ENCODE data around the gene ARHGAP8. TPM values are rescaled to one million over a fixed set of nuclear protein-coding genes. Genes with fewer than 3 reads are reported as not detected.

Gene ARHGAP8
- total RNA-seq = 8.2 TPM
- long read RNA-seq, partial matches to known transcripts = 0 of 10 reads
- long read RNA-seq, other reads (novel, unspliced or antisense) = 9 of 10 reads

DNA sequence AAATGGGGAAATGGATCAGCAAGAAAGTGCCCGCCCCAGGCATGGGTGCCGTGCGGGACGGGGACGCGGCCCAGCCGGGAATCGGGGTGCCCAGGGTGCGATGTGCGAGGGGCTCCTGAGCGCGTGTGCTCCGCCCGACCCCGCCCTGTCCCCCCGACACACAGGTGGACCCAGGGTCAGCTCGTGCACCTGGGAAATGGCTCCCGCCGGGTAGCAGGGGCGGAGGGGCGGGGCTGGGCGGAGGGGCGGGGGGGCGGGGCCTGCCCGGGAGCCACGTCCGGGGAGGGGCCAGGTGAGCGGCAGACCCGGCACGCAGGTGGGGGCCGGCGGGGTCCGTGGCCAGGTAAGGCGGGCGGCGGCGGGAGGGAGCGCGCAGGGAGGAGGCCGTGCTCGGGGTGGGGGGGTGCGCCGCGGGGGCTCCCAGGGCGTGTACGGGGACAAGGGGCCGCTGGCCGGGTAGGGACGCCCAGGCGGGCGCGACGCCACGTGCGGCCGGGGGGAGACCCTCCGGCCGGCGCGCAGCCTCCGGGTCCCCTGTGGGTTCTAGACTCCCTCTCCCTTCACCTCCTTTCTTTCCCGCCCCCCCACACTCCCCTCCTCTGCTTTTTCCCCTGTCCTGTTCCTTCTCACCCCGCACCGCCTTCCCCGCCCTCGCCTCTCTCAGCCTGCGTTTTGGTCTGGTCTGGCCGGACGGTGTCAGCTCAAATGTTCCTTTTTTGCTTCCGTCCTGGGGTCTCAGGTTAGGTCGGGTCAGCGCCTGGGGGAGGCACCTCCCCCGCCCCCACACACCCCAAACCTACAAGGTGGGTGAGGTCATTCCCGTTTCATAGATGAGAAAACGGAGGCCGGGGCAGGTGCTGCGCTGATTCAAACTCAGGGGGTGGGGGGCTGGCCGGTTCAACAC lies at the start of gene ARHGAP8:
Gene ARHGAP8, plus strand, starts transcription at position 291 of the 904 bp plus-strand sequence. CDS start 33,953 bp downstream, outside the sequence.
- no peak for DNase-seq (ENCODE audit: low spot score)

DNA sequence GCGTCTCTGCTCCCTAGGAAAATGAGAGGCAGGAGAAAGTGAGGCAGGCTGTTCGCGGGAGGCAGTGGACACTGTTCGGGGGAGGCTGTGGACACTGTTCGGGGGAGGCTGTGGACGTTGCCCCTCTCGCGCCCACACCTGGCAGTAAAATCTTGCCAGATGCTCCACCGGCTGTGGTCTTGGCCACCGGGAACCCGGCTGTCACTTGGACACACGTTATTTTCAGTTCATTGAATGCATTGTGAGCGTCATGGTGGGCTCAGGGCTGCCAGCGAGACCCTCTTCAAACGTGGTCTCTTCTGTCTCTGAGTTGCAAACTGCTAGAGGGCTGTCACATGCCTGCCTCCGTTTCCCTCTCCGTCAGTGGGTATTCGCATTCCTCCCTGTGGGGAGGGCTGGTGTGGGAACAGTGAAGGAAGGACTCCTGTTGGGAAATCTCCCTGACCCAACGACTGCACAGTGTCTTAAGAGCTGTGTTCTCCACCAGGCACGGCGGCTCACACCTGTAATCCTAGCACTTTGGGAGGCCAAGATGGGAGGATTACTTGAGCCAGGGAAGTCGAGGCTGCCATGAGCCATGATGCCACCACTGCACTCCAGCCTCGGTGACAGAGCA lies 49.0 kb upstream of the ARHGAP8 start:
- no peak for DNase-seq (ENCODE audit: low spot score)

DNA sequence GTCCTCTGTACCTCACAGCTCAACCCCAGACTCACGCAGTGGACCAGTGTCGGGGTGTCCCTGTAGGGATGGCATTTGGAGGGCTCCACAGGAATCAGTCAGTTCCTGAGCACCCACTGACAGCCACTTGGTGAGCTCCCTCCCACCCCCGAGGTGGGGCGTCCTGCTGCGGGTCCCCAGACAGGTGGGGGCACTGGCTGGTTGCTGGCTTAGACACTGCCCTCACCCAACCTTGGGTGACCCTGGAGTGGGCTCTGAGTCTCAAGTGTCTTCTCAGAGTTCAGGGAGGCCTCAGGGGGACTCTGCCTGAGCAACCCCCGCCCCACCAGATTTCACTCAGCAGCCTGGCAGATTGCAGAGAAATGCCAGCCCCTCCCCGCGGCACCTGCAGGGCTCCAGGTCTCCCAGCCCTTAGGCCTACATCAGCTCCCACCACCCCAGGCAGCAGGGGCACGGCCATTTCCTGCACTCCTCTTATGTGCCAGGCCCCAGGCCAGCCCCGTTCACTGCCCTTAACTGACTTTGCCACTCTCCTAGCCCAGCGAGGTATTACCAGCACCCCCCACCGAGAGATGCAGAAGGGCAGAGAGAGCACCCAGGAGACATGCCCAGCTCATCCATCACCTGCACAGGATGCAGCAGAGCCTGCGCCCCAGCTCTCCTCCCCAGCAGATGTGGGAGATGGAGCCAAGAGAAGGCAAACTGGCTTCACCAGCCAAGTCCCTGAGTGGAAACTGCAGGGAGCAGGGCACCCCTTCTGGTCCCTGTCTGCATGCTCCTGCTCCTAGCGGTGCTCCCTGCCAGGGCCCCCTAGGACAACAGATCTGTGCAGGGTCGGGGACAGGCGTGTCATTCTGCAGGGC lies 48.0 kb upstream of the ARHGAP8 start:
- no peak for DNase-seq (ENCODE audit: low spot score)

DNA sequence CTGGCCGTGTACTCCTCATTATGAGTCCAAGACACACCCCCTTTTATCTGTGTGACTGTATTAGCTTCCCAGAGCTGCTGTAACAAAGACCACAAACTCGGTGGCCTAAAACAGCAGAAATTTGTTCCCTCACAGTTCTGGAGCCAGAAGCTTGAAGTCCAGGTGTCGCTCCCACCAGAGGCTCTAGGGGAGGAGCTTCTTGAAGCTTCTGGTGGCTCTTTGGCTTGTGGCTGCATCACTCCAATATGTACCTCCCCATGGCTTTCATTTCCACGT lies 47.4 kb upstream of the ARHGAP8 start:
- no peak for DNase-seq (ENCODE audit: low spot score)

DNA sequence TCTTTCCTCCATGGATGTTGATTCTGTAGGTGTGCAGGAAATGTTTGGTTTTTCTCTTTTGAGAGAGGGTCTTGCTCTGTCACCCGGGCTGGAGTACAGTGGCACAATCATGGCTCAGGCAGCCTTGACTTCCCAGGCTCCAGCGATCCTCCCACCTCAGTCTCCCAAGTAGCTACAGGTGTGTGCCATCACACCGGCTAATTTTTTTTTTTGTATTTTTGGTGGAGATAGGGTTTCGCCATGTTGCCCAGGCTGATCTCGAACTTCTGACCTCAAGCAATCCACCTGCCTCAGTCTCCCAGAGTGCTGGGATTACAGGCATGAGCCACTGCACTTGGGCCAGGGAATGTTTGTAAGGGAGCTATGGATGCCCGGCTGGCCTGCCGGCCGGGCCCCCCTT lies 45.9 kb upstream of the ARHGAP8 start:
- DNase-seq (ENCODE audit: low spot score) = no peak

DNA sequence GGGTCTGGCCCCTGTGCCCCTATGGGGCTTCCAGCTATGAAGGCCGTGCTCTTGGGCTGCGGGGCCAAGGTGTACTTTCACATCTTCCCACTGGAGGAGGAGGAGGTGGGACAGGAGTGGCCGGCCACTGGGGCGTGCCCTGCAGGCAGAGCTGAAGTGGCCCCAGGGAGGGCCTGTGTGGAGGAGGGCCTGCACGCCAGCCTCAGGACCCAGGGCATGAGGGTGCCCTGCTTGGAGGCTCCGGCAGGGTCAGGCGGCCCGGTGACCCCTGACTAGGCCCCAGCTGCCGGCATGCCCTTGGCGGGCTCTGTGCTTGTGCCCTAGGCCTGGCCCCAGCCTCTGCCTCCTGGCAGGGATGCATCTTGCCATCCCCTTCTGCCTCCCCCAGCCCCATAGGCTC lies 45.2 kb upstream of the ARHGAP8 start:
- no peak for DNase-seq (ENCODE audit: low spot score)

DNA sequence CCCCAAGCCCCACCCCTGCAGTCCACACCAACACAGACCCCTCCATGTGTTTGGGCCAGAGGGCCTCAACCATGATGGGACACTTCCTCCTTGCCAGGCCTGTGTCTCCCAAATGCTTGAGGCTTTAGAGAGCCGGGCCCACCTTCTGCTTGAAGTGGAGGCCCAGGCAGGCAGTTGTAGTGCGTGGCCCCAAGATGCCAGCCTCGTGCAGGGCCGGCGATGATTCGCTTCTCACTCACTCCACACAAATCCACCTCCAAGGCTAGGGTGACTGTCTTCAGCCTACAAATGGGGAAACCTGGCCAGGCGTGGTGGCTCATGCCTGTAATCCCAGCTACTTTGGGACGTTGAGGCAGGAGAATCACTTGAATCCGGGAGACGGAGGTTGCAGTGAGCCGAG lies 44.6 kb upstream of the ARHGAP8 start:
- no peak for DNase-seq (ENCODE audit: low spot score)

DNA sequence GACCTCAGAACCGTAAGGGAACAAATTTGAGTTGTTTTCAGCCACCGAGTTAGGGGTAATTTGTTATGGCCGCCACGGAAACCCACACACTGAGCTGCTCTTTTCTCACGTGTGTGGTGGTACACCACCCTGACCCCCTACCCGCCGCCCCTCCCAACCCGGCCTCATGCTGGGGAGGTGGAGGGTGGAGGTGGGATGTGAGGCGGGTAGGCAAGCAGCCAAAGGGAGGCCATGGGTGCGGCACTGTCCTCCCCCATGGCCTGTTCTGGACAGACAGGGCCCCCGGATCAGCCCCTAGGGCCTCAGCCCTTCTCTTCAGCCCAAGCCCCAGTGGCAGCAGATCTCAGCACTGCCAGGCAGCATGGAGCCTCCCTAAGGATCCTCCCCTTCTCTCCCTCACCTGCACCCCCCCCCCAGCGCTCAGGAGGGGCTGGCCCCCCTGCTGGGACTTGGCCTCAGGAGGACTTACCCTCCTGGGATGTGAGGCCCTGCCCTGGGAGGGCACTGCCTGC lies 42.4 kb upstream of the ARHGAP8 start:
- no peak for DNase-seq (ENCODE audit: low spot score)

DNA sequence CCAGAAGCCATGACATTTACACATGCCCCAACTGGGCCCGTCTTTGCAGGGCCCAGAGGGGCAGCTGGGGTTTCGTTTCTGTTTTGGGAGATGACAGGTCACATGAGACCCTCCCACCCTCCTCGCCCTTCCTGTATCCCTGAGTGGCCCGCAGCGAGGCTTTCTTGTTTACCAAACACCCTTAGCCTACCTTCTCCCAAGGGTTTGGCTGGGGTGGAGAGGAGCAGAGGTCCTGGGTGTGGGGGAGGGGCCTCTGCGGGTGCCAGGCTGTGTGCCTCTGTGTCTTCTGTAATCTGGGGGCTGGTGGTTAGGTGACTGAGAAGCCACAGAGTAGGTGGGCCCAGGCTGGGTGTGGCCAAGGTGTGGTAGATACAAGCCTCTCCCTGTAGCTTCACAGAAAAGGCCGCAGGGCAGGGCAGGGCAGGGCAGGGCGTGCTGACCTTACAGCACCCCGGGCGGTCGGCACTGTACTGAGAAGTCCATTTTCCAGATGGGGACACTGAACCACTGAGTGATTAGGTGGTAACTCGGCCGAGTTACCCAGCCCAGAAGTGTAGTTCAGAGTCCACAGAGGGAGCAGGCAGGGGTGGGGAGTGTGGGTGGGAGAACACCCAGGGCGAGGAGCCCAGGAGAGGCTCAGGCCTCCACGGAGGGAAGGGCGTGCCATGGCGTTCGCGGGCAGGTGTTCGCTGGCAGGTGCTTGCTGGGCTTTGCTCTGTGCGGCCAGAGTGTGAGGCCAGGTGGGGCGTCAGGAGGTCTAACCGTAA lies 41.7 kb upstream of the ARHGAP8 start:
- DNase-seq (ENCODE audit: low spot score) = no peak

DNA sequence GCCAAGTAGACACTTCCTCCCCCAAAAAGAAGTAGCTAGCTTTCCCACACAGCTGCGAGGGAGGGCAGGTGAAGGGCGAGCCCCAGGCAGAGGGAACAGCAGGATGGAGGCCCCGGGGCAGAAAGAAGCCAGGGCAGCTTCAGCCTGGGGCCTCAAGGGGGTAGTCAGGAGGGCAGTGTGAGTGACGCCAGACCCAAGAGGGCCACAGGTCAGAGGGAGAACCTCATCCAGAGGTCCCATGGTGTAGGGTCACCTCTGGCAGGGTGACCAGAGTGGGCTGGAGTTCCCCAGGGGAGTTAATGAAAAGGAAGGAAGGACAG lies 41.2 kb upstream of the ARHGAP8 start:
- no peak for DNase-seq (ENCODE audit: low spot score)

DNA sequence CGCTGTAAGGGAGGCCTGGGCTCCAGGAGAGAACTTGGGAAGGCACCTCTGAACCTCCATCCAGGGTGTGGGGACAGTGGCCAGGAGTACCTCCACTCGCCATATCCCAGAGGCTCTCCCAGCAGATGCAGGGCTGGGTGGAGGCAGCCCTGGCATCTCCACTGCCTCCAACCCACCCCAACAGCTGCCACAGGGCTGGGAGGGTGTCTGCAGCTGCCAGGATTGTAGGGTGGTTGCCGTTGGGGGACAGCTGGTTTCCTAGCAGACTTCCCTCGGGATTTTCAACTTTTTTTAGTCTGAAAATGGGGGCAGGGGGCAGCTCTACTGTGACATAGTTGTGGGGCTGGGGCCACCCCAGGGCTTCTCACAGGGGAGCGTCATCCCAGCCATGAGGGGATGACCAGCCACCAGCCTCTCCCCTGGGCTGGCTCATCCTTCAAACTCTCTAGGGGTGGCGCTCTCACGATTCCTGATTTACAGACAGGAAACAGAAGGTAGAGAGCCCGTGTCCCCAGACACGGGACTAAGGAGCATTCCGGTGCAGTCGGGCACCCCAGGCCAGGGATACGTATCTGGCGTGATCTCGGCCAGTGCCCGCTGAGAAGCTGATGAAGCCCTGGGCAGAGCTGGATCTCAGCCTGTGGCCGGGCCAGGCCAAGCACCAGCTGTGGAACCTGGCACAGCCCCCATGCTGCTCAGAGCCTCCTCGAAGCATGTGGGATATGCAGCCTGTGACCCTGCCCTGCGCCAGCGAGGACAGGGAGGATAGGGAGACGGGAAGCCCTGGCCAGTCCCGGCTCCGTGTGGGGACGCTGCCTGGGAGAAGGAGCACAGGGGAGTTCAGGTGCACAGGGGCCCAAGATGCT lies 40.5 kb upstream of the ARHGAP8 start:
- DNase-seq (ENCODE audit: low spot score) = no peak

DNA sequence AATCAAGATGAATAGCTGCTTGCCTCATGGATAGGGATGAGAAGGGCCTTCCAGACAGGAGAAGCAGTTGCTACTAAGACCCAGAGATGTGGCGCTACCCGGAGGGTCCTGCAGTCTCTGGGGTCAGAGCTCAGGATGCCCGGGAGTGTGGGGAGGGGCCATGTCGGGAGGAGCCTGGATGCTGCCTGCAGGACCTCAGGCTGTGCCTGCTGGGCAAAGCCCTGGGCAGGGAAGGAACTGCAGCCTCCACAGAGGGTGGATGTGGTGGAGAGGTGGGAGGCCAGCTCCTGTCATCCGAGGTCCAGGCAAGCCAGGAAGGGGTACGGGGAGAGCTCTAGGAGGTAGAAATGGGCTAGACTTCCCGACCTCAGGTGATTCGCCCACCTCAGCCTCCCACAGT lies 39.4 kb upstream of the ARHGAP8 start:
- DNase-seq (ENCODE audit: low spot score) = no peak

DNA sequence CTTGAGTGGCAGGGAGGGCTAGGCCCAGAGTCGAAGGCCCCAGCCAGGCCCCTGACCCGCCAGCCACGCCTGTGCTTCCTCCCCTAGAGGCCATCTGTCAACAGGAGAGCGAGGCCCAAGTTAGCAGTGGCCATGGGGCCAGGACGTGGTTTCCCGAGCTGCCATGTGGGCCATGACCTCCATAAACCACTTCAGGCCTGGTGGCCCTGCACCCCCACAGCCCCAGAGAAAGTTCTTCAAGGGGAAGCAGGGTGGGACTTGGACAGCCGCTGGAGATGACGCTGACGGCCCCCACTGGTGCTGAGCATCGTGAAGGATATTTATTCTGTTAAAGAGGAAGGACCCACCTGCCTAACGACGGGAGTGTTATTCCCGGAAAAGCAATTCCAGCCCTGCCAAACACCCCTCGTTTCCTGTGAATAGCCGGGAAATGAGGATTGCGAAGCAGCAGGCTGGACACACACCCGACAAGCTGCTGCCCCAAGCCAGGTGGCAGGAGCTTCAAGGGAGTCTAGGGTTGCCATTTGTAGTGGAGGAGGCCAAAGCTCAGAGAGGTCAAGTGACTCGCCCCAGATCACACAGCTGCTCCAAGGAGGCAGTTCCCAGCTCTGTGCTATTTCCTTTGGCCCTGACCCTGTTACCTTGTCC lies 37.5 kb upstream of the ARHGAP8 start:
- no peak for DNase-seq (ENCODE audit: low spot score)

DNA sequence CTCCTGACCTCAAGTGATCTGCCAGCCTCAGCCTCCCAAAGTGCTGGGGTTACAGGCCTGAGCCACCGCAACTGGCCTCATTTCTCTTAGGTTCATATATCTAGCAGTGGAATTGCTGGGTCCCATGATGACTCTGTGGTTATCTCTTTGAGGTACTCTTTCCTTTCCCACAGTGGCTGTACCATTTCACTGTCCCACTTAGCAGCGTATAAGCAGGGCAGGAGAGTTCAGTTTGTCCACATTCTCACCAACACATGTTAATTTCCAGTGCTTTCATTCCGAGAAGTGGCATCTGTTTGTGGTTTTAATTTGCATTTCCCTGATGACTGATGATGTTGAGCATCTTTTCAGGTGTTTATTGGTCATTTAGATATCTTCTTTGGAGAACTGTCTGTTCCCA lies 34.0 kb upstream of the ARHGAP8 start:
- no peak for DNase-seq (ENCODE audit: low spot score)

DNA sequence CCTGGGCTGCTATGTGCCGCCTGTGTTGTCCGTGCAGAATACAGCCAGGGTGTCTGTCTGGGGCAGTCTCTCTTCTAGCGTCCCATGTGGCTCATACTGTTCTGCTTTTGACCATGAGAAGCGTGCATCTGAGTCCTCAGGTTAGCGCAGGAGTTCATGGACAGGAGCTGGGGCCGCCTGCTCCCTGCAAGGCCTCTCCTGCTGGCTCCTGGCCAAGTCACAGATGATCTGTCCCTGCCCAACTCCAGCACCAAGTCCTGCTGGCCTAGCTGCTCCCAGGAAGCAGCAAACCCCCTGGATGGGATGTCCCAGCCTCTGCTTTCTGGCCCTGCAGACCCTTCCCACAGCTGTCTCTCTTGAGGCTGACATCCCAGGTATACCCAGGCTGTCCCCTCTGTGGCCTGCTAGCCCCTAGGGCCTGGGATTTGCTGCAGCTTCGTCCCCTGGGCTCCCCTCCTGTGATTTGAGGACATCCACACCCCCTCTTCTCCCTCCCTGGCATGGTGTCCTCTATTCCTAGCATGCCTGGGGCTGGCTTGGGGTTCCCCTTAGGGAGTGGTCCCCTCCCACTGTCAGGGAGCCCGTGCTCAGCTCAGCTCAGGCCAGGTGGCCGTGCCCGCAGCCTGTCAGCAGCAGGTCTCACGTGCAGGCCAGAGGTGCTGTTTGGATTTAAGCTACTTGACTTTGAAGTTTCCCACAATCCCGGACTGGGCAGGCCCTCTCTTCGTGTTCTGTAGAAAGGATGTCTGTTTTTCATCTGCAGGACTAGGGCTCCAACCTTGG lies 32.6 kb upstream of the ARHGAP8 start:
- no peak for DNase-seq (ENCODE audit: low spot score)

DNA sequence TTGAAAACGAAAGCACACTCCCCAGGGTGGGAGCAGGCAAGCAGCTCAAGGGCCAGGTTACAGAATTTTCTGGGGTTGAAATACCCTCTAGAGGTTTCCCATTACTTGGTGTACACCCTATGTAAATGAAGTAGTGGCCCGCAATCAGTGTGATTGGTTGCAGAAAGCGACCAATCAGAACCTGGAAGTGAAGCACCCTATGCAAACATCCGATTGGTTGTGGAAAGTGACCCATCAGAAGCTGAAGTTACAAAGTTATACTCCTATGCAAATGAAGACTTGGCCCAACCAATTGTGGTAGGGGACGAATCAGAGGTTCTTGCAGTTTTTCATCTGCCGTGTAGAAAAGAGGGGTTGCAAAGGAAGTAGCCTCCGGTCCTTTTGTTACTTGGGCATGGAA lies 31.2 kb upstream of the ARHGAP8 start:
- no peak for DNase-seq (ENCODE audit: low spot score)

DNA sequence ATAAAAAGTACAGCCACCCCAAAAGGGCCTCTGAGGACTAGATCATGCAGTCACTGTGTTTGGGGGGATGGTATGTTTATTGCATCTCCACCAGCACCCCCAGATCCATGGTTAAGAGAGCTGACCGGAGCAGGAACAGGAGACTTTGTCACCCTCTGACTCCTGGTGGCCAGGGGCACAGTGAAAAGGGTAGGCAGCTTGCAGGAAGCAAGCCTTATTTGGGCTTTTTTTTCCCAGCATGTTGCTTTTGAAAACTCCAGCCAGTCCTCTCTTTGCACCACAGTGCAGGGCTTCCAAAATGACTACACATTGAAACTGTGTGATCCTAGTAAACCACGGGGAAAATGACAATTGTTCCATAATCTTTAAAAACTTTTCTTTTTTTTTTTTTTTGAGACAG lies 29.8 kb upstream of the ARHGAP8 start:
- DNase-seq (ENCODE audit: low spot score) = no peak

DNA sequence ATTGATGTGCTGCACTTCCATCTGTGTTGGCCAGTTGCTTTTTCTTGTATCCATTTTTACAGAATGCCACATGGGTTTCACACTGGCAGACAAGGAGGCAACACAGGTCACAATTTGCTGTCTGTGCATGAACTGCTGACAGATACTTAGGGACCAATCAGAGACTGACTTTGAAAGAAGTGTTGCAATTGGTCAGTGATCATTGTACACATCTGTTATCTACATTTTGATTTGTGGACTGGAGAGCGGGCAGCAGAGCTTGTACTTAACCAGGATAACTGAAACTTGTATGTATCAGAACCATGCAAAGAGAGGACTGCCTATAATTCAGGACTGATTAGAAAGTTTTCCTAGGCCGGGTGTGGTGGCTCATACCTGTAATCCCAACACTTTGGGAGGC lies 28.6 kb upstream of the ARHGAP8 start:
- no peak for DNase-seq (ENCODE audit: low spot score)

DNA sequence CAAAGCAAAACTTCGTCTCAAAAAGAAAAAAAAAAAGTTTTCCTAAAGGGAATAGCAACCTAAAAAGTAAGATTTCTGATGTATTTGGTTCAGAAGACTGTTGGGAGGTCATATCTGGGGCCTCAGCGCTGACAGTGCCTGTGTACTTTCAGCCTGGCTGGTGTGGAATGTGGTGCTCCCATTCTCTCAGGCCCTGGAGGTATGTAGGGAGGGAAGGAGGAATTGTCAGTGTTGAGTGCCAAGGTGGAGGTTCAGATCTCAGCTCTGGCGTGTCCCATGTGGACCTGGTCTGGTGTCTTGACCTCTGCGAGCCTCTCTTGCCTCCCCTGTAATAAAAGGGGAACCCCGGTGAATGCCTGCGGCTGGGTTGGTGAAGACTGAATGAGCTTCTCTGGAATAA lies 28.0 kb upstream of the ARHGAP8 start:
- no peak for DNase-seq (ENCODE audit: low spot score)

Data from mesenteric fat pad (tissue), 1 donor.